NCI-H82 (cell line): Measurements from ENCODE around the gene DBN1.

Source experiments
- DNase-seq: peaks from one replicate; lab custom pipeline; 2025; lab: John Stamatoyannopoulos, UW

Gene DBN1

DNA sequence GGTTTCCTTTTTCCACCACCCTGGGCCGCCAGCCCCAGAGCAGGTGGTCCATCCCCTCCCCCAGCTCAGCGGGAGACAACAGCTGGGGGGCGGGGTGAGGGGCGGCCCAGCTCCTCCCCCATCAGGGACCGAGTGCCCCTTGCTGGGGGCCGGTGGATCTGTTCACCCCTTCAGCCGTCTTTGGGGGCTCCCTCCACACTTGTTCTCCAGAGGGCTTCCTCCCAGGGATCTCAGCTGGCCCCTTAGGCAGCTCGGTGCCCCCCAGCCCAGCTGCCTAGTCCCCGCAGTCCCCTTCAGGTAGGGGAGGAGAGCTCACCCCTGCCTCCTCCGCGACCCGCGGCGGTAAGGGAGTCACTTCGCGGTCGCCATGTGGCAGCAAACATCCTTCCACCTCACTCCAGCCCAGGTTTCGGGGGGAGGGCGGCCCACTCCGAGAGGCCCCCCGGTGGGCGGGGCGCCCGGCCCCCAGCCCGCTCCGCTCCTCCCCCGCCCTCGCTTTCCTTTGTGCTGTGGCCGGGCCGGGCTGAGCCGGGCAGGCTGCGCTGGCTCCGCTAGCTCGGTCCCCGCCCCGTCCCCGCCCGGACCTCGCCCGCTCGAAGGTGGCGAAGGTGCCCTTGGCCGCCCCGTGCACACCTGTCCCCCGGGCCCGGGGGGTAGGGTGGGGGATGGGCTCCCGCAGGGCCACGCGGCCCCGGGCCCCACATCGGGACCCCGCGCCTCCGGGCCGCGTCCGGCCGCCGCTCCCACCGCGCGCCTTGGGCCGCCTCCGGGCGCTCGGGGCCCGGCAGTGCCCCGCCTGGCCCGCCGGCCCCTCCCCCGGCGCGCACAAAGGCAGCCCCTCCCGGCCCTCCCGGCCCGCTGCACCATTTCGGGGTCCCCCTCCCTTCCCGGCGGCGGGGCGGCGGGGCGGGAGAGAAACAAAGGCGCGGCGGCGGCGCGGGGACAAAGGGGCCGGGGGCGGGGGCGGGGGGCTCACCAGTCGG, 683 bp downstream of the DBN1 start:
- peak; percentile 82 for DNase-seq

DNA sequence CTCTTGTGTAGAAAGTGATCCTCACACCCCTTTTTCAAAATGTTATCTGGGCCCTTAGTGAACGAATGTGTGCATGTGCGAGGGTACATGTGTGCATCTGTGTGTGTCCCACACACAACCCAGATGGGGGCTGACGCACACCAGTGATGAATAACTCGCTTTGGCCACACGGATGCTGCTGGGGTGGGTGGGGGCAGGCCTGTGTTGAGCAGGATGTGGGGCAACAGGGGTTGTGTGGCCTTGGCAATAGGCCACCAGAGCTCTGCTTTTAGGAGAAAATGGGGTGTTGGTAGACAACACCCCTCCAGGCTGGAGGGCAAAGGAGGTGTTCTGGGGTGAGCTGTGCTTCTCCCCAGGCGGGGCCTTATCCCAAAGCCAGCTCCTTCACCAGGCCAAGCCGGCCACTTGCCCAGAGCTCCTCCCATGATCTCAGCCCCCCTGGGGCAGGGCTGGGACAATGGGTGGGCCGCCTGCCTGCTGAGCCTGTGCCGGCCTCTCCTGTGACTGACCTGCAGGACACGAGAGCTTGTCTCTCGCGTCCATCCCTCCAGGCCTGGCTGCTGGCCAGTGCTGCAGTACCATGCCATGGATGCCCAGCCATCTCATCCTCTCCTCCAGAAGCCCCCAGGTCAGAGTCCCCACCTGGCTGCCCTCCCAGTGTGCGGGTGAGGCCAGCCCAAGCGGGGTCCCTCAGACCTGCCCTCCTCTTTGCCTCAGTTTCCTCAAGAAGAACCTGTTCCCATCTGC, 1.7 kb downstream of the DBN1 start:
- DNase-seq: no peak

DNA sequence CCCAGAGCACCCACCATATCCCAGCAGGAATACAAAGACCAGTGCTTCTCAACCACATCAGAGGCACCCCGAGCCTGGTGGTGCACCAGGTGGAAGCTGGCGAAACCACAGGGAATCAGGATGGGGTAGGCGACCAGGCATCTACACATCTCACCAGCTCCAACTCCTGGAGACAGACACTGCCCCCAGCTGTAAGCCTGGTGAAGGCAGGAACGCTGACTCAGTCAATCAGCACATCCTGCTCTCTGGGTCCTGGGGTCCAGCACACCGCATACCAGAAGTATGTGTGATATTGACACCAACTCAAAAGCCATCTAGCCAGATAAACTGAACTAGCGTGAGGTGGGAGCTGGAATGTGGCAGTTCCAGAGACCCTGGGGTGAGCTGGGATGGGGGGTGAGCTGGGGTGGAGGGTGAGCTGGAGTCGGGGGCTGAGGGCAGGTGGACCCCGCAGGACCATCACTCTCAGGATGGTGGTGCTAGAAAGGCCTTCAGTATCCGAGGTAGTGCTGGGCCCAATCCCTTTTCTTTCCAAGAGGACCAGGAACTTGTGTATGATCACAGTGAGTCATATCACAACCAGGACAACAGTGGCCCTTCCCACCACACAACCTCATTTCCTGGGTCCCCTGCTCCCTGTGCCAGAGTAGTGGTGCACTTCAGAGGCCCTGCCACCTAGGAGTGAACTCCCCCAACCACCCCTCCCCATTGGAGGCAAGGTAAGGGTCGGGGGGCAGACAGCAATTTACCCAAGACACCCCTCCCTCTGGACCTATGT, 2.5 kb downstream of the DBN1 start:
- DNase-seq: no peak

DNA sequence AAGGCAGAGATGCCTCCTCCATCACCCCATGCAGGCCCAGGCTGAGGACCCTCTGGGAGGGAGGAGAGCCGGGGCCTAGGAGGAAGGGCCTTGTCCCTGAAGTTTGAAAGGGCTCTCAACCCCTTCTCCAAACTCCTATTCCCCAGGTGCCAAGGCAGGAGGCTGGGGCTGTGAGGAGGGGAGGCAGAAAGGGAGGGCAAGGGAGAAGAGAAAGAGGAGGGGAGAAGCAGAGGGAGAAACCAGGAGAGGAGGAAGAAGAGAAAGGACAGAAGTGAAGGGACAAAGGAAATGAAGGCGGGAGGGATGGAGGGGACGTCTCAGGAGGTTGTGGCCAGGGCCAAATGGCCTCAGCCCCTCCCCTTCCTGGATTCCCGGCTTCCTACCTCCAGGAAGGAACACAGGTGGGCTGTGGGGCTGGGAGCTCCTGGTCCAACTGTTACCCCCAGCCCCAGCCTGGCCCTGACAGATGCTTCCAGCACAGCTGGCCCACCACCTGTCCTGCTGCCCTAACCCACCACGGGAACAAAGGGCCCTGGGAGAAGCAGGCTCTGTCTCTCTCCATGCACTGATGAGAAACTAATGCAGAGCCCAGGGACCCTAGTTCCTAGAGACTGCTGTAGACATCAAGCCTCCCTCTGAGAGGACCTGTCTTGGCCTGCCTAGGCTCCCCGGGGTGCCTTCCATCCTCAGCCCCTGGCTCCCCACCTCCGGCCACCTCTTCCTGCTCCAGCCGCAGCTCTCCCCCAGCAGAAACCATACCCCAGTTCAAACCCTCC, 3.5 kb downstream of the DBN1 start:
- DNase-seq: peak; percentile 27

DNA sequence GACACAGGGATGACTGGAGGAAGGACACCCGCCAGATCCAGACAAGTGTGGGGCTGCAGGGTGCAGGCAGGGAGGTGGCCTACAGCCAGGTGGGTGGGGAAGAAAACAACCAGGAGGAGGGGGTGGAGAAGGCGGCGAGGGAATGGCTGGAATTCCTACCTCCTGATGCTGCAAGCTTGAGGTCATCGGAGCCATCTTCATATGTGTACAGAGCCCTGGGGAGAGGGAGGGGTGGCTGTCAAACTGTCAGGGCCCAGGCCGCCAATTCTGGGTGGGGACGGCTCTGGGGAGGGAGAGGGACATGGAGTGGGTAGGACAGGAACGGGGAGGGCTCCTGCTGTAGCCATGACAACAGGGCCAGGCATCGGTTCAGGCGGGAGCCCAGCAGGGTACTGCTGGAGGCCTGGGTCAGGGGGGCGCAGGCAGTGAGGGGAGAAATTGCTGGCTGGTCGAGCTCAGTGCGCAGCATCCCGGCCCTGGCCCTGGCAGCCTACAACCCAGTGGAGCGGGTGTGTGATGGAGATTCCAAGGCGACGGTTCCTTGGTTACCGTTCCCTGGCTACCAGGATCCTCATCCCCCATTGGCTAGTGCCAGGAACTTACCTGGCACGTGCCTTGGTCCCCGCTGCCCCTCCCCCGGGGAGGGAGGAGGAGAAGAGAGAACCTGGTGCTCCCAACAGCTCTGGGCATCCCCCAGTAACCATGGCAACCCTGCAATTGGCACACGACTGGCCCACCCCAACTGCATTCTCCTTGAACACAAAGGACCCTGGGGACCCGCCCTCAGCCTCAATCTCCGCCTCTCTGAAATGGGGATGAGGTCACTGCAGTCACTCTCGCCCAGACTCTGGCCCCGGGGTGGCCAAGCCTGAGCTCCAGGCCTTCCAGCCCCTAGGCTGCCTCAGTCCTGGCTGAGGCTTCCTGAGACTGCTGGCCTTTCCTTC, 4.5 kb downstream of the DBN1 start:
- DNase-seq: no peak

DNA sequence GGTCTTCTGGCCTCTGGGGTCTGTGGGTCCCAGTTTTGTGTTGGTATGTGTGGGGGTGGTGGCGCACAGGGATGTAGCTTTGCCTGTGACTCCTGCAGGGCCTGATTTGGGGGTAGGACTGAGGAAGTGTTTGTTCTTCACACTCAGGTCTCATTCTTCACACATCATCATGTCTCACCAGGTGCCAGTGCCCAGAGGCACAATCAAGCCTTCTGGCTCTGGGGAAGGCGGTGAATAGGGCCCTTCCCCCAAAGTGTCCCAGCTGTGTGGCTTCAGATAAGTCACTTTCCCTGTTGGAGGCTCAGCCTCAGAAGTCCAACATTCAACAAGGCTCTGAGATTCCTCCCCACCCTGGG, 5.1 kb downstream of the DBN1 start:
- DNase-seq: no peak

DNA sequence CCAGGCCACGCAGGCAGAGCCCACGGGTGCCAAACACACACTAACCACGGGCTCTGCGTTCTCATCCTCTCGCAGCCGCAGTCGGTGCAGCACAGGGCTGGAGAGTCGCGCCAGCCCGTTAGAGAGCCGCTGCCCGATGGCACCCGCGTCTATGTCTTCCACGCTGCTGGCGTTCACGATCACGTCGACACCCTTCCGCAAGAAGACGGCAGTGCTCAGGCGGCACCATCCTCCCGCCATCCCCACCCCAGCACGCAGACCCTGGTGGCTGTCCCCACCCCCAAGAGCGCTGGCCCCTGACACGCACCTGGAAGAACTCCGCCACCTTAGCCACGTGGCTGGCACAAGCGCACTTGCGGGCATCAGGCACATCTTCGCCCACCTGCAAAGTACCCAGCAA, 6.0 kb downstream of the DBN1 start:
- DNase-seq: no peak

DNA sequence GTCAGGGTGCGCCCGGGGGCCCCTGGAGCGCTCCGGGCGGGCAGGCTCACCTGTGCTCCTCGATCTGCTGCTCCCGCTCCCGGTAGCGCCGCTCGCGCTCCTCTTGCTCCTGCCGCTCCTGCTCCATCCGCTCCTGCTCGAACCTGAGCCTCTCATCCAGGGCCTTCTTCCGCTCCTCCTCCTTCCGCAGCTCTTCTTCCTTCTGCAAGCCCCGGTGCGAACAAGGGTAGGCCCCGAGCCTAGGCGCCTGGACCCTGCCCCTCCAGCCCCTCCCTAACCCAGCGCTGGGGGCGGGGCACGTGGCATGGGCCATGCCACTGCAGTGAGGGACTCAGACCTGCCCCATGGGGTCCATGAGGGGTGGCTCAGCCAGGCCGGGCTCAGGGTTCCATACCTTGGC, 6.6 kb downstream of the DBN1 start:
- DNase-seq: no peak

DNA sequence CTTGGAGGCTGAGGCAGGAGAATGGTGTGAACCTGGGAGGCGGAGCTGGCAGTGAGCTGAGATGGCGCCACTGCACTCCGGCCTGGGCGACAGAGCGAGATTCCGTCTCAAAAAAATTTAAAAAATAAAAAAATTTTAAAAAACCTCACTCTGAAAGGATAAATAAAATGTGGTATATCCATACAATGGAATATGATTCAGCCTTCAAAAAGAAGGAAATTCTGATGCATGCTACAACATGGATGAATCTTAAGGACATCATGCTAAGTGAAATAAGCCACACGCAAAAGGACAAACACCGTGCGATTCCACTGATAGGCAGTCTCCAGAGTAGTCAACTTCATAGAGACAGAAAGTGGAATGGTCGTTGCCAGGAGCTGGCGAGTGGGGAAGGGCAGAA, 8.4 kb downstream of the DBN1 start:
- DNase-seq: no peak

DNA sequence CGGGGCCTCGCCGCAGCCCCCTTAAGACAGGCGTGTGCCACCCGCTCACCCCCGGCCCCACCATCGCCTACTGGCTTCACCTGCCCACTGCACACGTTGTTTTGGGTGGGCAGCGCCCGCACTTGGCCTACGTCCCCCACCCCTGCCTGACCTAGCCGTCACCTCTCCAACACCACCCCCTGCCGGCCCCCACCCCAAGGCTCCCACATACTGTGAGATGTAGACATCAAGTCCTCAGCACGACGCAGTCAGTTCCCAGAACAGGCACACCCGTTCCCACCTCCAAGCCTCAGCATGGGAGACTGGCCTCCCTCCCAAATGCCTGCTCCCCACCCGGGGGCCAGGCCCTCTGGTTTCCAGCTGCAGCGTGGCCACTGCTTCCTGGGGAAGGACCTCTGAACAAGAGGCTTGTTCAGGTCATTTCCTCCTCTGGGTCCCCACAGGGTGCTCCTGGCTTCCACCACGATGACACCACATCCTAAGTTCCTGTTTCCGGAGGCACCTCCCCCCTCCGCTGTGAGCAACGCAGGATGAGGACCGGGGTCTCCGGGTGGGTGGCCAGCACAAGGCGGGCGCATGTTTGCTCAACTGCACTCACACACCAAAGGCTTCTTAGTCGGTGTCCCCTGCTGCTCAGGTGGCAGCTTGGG, 11.3 kb downstream of the DBN1 start:
- no peak for DNase-seq

DNA sequence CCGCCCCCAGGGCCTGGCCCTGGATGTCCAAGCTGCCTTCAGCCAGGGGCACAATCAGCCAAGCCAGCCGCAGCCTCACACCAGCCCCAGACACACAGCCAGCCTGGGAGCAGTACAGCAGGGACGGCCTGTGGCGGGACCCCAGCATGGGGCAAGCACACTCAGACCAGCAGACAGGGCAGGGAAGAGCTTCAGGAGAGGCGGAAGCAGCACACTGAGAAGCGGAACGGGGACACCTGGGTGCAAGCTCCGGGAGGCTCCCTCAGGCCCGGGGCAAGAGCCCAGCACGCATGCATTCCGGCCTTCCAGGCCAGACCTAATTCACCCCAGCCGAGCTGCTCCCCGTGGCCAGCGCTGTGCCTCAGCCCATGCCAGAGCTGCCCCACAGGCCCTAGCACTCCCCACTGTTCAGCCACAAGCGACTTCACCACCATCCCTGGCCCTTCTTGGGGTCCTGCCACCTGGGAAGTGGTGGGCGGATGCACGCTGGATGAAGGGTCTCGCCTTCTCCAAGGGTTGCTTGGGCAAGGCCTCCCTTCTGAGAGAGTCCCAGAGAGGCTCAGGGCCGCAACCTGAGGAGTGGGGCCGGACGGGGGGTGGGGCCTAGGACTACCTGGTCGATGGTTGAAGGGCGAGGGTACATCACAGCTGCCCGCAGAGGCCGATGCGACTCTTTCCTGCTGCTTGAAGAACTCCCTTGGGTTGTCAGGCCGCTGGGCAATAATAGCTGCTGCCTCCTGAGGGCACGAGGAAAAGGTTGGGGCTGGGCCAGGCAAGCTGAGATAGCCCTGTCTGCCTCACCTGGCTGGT, 13.4 kb downstream of the DBN1 start:
- DNase-seq: no peak

DNA sequence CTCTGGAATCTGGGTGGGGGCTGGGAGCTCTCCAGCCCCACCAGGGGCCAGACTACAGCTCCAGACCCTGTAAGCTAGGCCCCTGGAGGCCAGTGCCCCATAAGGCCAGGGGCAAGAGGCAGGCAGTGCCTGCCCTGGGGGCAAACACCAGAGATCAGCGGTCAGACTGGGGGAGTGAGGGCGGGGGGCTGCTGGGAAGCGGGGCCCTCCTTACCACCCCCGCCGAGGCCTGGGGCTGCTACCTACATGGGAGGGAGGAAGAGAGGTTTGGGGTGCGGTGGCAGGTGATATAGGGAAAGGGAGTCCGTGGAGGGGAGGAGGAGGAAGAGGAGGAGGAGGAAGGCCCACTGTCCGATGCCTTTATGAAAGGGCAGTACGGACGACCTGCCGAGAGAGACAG, 14.1 kb downstream of the DBN1 start:
- no peak for DNase-seq

DNA sequence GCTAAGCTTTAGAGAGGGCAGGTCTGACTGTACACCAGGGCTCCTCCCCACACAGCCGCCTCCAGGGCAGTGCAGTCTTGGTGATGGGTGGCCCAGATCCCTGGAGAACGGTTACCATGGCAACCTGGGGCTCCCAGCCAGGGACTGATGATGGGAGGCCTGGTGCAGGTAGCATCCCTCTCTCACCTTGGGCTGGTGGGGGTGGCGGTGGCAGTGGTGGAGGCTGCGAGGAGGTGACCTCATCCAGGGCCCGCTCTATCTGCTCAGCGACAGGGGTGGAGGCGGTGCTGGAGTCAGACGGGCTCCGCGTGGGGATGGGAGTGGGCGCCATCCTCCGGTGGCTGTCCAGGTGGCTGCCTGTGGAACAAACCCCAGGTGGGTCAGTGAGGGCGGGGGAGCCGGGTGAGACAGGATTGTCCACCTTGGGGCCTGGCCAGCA, 14.5 kb downstream of the DBN1 start:
- DNase-seq: peak; percentile 39

DNA sequence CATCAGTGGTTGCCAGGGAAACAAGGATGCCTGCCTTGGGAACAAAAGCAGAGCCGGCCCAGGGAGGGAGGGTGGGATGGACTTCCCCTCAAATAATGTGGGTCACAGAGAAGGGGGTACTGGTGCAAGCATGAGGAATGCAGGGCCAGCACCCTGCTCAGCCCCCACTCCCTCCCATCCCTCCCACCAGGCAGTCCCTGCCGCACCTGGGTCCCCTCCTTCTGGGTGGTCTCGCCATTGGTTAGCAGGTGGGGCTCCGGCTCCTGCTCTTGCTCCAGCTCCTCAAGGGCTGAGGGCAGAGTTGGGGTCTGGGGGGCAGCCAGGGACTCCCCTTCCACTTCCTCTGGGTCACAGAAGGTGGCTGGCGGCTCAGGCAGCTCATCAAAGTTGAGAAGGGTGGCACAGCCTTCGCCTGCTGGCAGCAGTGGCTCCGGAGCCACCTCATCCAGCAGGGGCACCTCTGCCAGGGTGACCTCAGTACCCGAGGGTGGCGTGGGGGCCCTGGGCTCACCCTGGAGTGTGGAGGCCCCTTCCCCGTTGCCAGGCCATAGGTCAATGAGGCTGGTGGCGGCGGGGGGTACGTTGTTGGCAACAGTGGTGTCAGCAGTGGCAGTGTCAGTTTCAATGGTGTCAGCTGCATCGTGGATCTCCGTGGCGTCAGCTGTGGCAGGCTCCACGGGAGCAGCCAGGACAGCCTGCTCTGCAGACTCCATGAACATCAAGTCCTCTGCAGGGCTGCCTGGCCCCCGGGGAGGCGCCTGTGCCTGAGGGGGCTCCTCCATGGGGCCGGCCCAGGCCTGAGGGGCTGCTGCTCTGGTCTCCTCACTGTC, 15.4 kb downstream of the DBN1 start:
- DNase-seq: no peak

DNA sequence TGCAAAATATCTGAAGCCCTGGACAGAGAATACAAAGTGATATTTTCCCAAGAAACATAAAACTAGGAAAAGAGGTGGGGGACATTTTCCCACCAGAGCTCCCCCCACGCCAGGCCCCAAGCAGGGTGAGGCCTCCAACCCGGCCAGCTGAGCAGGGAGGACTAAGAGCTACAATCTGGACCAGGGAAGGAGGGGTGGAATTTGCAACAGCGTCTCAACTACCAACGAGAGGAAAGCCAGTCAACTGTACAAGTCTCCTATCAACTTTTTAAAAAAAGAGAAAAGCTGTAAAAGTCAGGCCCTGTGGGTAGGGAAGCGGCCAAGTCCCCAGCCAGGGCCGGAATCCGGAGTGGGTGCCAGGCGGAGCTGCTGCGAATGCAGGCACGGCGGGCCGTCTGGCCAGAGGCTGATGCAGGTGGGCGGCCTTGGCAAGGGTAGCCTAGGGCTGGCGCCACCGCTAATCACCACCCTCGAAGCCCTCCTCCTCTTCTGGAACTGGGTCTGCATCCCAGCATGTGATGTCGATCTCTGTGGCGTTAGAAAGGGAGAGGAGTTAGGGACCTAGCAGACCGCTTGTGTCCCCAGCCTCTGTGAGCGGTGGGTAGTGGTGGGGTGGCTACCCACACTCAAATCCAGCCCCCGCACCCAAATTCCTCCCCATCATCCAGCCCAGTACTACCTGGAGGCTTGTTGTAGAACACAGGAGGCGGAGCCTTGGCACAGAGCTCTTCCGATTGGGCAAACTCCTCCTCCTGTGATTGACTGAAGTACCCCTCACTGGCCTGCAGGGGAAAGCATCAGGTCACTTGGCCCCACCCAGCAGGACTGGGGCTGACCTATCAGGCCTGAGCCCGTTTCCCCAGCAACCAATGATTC, 16.2 kb downstream of the DBN1 start:
- DNase-seq: peak; percentile 98

DNA sequence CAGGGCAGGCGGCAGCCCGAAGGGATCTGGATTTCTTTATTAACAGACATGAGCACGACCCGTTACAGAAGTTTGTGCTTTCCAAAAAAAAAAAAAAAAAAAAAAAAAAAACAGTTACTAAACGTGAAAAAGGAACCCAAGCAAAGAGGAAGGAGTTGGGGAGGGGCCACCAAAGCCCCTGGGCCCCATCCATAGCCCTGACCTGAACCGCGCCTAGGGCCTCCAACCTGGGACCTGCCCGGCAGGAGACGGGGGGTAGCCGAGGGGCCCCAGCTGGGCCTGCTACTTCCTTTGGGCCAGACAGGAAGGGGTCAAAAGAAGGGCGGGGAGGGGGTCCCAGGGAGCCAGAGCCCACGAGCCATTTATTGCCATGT, 16.9 kb downstream of the DBN1 start:
- no peak for DNase-seq
